ENCODE data around the gene KCNC2.

Gene KCNC2

GRCh38 chr12:75161488-75161887, 48.2 kb downstream of the KCNC2 start:
- in situ Hi-C loops (cut with HindIII; ENCODE audit: low pct_ligation_motif_present, low sequenced_read_pairs) = no loop called here
- Histone ChIP-seq H3K27ac (no peak overlapping the region), H3K4me3 (ENCODE audit: low read depth, low read length) (no peak overlapping the region), H3K36me3 (replicated peaks) (no peaks in the 10 kb centered on the region), H3K27me3 (replicated peaks) (no peaks in the 10 kb centered on the region)
- no peak for DNase-seq
- TF ChIP-seq CTCF (IDR thresholded peaks at IDR 0.05; ENCODE audit: low read depth, low read length, missing control alignments) = no peak

- in situ Hi-C loops (cut with HindIII; ENCODE audit: low pct_ligation_motif_present, low sequenced_read_pairs) = no loop called here
- Histone ChIP-seq H3K27ac (no peak overlapping the region), H3K36me3 (replicated peaks) (no peaks in the 10 kb centered on the region), H3K27me3 (replicated peaks) (no peaks in the 10 kb centered on the region), H3K4me3 (ENCODE audit: low read depth, low read length) (no peak overlapping the region)
- no peak for TF ChIP-seq CTCF (IDR thresholded peaks at IDR 0.05; ENCODE audit: low read depth, low read length, missing control alignments)
- DNase-seq = no peak
These were observed 52.3 kb downstream of the KCNC2 start for GRCh38 chr12:75157385-75157784.

- H3K27ac ChIP-seq = no peak overlapping the region
- H3K36me3 ChIP-seq (replicated peaks) = no peaks in the 10 kb centered on the region
- no peak for DNase-seq
- in situ Hi-C loops (cut with HindIII; ENCODE audit: low pct_ligation_motif_present, low sequenced_read_pairs) = no loop called here
- H3K27me3 ChIP-seq (replicated peaks) = no peaks in the 10 kb centered on the region
- no peak for TF ChIP-seq CTCF (IDR thresholded peaks at IDR 0.05; ENCODE audit: low read depth, low read length, missing control alignments)
- no peak overlapping the region for H3K4me3 ChIP-seq (ENCODE audit: low read depth, low read length)
These were observed 53.7 kb downstream of the KCNC2 start for GRCh38 chr12:75155962-75156361.

GRCh38 chr12:75154388-75154787, 55.3 kb downstream of the KCNC2 start:
- H3K27me3 ChIP-seq (replicated peaks) = no peaks in the 10 kb centered on the region
- in situ Hi-C loops (cut with HindIII; ENCODE audit: low pct_ligation_motif_present, low sequenced_read_pairs) = no loop called here
- TF ChIP-seq CTCF (IDR thresholded peaks at IDR 0.05; ENCODE audit: low read depth, low read length, missing control alignments) = no peak
- H3K4me3 ChIP-seq (ENCODE audit: low read depth, low read length) = no peak overlapping the region
- no peak overlapping the region for H3K27ac ChIP-seq
- H3K36me3 ChIP-seq (replicated peaks) = no peaks in the 10 kb centered on the region
- DNase-seq = no peak

GRCh38 chr12:75139196-75139595, 70.4 kb downstream of the KCNC2 start:
- in situ Hi-C loops (cut with HindIII; ENCODE audit: low pct_ligation_motif_present, low sequenced_read_pairs) = no loop called here
- no peak for TF ChIP-seq CTCF (IDR thresholded peaks at IDR 0.05; ENCODE audit: low read depth, low read length, missing control alignments)
- Histone ChIP-seq H3K4me3 (ENCODE audit: low read depth, low read length) (no peak overlapping the region), H3K27ac (no peak overlapping the region), H3K27me3 (replicated peaks) (no peaks in the 10 kb centered on the region), H3K36me3 (replicated peaks) (no peaks in the 10 kb centered on the region)
- DNase-seq = no peak

- in situ Hi-C loops (cut with HindIII; ENCODE audit: low pct_ligation_motif_present, low sequenced_read_pairs) = no loop called here
- Histone ChIP-seq H3K4me3 (ENCODE audit: low read depth, low read length) (no peak overlapping the region), H3K27ac (no peak overlapping the region), H3K27me3 (replicated peaks) (no peaks in the 10 kb centered on the region), H3K36me3 (replicated peaks) (no peaks in the 10 kb centered on the region)
- DNase-seq = no peak
- no peak for TF ChIP-seq CTCF (IDR thresholded peaks at IDR 0.05; ENCODE audit: low read depth, low read length, missing control alignments)
These were observed 71.7 kb downstream of the KCNC2 start for GRCh38 chr12:75137896-75138295.

Measured in brain microvascular endothelial cell (primary cell).